H9 (cell line): Measurements from ENCODE around the gene SRA1. TPM values are rescaled to one million over a fixed set of nuclear protein-coding genes. Genes with fewer than 3 reads are reported as not detected.

ENCODE experiments used
- DNase-seq: peaks from one replicate; pipeline ENCODE4 v3.0.0-alpha.2; 2017
- H2AFZ ChIP-seq: one replicate; pipeline ENCODE4 v1.6.1; 2013; ENCODE audit warnings: mild to moderate bottlenecking, low read length, control low read depth, moderate library complexity
- H2AK5ac ChIP-seq: 2 replicates; pipeline ENCODE4 v1.6.1; 2013; ENCODE audit warnings: low read length, control low read depth, mixed read lengths; ENCODE audit not compliant: insufficient read length
- H2BK120ac ChIP-seq: one replicate; pipeline ENCODE4 v1.6.1; 2013; ENCODE audit warnings: low read depth, mild to moderate bottlenecking, low read length, control low read depth, inconsistent platforms; ENCODE audit not compliant: poor library complexity, severe bottlenecking
- H2BK12ac ChIP-seq: 2 replicates; pipeline ENCODE4 v1.6.1; 2013; ENCODE audit warnings: low read length, control low read depth, mixed read lengths, low read depth; ENCODE audit not compliant: insufficient read length
- H2BK15ac ChIP-seq: 2 replicates; pipeline ENCODE4 v1.6.1; 2013; ENCODE audit warnings: low read depth, low read length, control low read depth
- H2BK20ac ChIP-seq: one replicate; pipeline ENCODE4 v1.6.1; 2013; ENCODE audit warnings: low read depth, mild to moderate bottlenecking, low read length, control low read depth, inconsistent platforms; ENCODE audit not compliant: poor library complexity, severe bottlenecking
- H2BK5ac ChIP-seq: 2 replicates; pipeline ENCODE4 v1.6.1; 2013; ENCODE audit warnings: low read length, control low read depth, mixed read lengths; ENCODE audit not compliant: insufficient read length
- H3K14ac ChIP-seq: 2 replicates; pipeline ENCODE4 v1.6.1; 2013; ENCODE audit warnings: low read length, control low read depth; ENCODE audit not compliant: insufficient read depth
- H3K18ac ChIP-seq: 2 replicates; pipeline ENCODE4 v1.6.1; 2013; ENCODE audit warnings: low read depth, mild to moderate bottlenecking, mixed read lengths, low read length, control low read depth; ENCODE audit not compliant: insufficient read length
- H3K23ac ChIP-seq: 2 replicates; pipeline ENCODE4 v1.6.1; 2013; ENCODE audit warnings: low read length, control low read depth, mixed read lengths, low read depth; ENCODE audit not compliant: insufficient read length
- H3K23me2 ChIP-seq: 2 replicates; pipeline ENCODE4 v1.6.1; 2013; ENCODE audit warnings: low read depth, mild to moderate bottlenecking, mixed read lengths, low read length, control low read depth; ENCODE audit not compliant: insufficient read length, poor library complexity, severe bottlenecking
- H3K27ac ChIP-seq: 2 replicates; pipeline ENCODE4 v1.5.1; 2013; ENCODE audit warnings: low read length, control low read depth, mixed read lengths, low read depth; ENCODE audit not compliant: insufficient read length
- H3K27me3 ChIP-seq: 2 replicates; pipeline ENCODE4 v1.6.1; 2013; ENCODE audit warnings: low read length, control low read depth, inconsistent platforms; ENCODE audit not compliant: insufficient read depth
- H3K4ac ChIP-seq: 2 replicates; pipeline ENCODE4 v1.6.1; 2013; ENCODE audit warnings: low read depth, mild to moderate bottlenecking, control low read depth, inconsistent platforms, low read length, moderate library complexity
- H3K4me1 ChIP-seq: 2 replicates; pipeline ENCODE4 v1.6.1; 2013; ENCODE audit warnings: low read length, control low read depth, inconsistent platforms; ENCODE audit not compliant: insufficient read depth
- H3K4me2 ChIP-seq: 2 replicates; pipeline ENCODE4 v1.6.1; 2013; ENCODE audit warnings: low read length, control low read depth, mixed read lengths; ENCODE audit not compliant: insufficient read length, insufficient read depth
- H3K56ac ChIP-seq: 2 replicates; pipeline ENCODE4 v1.6.1; 2013; ENCODE audit warnings: low read depth, mild to moderate bottlenecking, mixed read lengths, low read length, control low read depth; ENCODE audit not compliant: insufficient read length
- H3K79me1 ChIP-seq: 2 replicates; pipeline ENCODE4 v1.6.1; 2013; ENCODE audit warnings: low read depth, mild to moderate bottlenecking, moderate library complexity, low read length, control low read depth, inconsistent platforms; ENCODE audit not compliant: insufficient read depth, poor library complexity, severe bottlenecking
- H3K79me2 ChIP-seq: 2 replicates; pipeline ENCODE4 v1.6.1; 2013; ENCODE audit warnings: low read length, control low read depth, inconsistent platforms; ENCODE audit not compliant: insufficient read depth
- H3K9ac ChIP-seq: 2 replicates; pipeline ENCODE4 v1.6.1; 2013; ENCODE audit warnings: low read length, control low read depth, mixed read lengths; ENCODE audit not compliant: insufficient read length; ENCODE audit errors: extremely low read depth
- H3K9me3 ChIP-seq: one replicate; pipeline ENCODE4 v1.6.1; 2013; ENCODE audit warnings: low read depth, low read length, inconsistent platforms; ENCODE audit not compliant: control insufficient read depth
- H3T11ph ChIP-seq: one replicate; pipeline ENCODE4 v1.6.1; 2013; ENCODE audit warnings: mild to moderate bottlenecking, low read length, control low read depth, inconsistent platforms
- H4K20me1 ChIP-seq: one replicate; pipeline ENCODE4 v1.6.1; 2013; ENCODE audit not compliant: control insufficient read depth, insufficient read length, insufficient read depth
- H4K5ac ChIP-seq: 2 replicates; pipeline ENCODE4 v1.6.1; 2013; ENCODE audit warnings: low read depth, mild to moderate bottlenecking, mixed read lengths, low read length, control low read depth; ENCODE audit not compliant: insufficient read length
- H4K8ac ChIP-seq: replicated peaks from 2 replicates; pipeline ENCODE4 v1.6.1; 2013; ENCODE audit warnings: low read length, control low read depth, mixed read lengths, low read depth; ENCODE audit not compliant: insufficient read length
- H4K91ac ChIP-seq: 2 replicates; pipeline ENCODE4 v1.6.1; 2013; ENCODE audit warnings: low read depth, mild to moderate bottlenecking, moderate library complexity, mixed read lengths, low read length, control low read depth; ENCODE audit not compliant: insufficient read length
- H3K27ac Mint-ChIP-seq, 3 experiments: 2 replicates in 2 of 3; 3 replicates in 1 of 3; pipeline ENCODE4 v1.8.0; 2020 to 2021; ENCODE audit warnings: mixed read lengths in 3 of 3, mild to moderate bottlenecking in 1 of 3, moderate library complexity in 1 of 3
- H3K27me3 Mint-ChIP-seq: 2 replicates; pipeline ENCODE4 v1.8.0; 2021; ENCODE audit warnings: low read depth, mild to moderate bottlenecking, moderate library complexity, mixed read lengths
- H3K36me3 Mint-ChIP-seq, 3 experiments: 2 replicates in 2 of 3; 3 replicates in 1 of 3; pipeline ENCODE4 v1.8.0; 2020 to 2021; ENCODE audit warnings: low read depth in 3 of 3, mixed read lengths in 3 of 3; ENCODE audit not compliant: insufficient read depth in 1 of 3
- H3K4me1 Mint-ChIP-seq, 2 experiments: 2 replicates each; pipeline ENCODE4 v1.8.0; 2020; ENCODE audit warnings: mixed read lengths in 2 of 2
- H3K4me3 Mint-ChIP-seq, 2 experiments: 2 replicates in 1 of 2; 3 replicates in 1 of 2; pipeline ENCODE4 v1.8.0; 2020 to 2021; ENCODE audit warnings: mild to moderate bottlenecking in 2 of 2, mixed read lengths in 2 of 2, moderate library complexity in 1 of 2
- H3K9me3 Mint-ChIP-seq, 2 experiments: 2 replicates in 1 of 2; 3 replicates in 1 of 2; pipeline ENCODE4 v1.8.0; 2020; ENCODE audit warnings: mild to moderate bottlenecking in 2 of 2, mixed read lengths in 2 of 2, moderate library complexity in 1 of 2
- WGBS: extraction: QIAGEN DNeasy Blood & Tissue Kit; methylation state at CpG from one replicate; pipeline ENCODE4 v1.1.7; 2013; ENCODE audit warnings: missing lambda C conversion rate, low lambda C conversion rate, mixed read lengths; ENCODE audit not compliant: insufficient read length; ENCODE audit errors: extremely low coverage; 5-methylcytosine and 5-hydroxymethylcytosine counted together
- total RNA-seq: library from RNA; stranded (reverse); gene quantifications from 2 replicates; pipeline ENCODE4 v1.2.1, GENCODE V29; 2021
- TF ChIP-seq, protein P1 (sequence below): fragments of 200-600 bp; sonication (generic); conservative IDR thresholded peaks from 3 replicates; pipeline ENCODE4 v1.8.0; 2021; ENCODE audit warnings: antibody characterized with exemption, mild to moderate bottlenecking

SRA1 gene
- total RNA-seq, 1 experiment from 2014 or later = 49.3 TPM

DNA sequence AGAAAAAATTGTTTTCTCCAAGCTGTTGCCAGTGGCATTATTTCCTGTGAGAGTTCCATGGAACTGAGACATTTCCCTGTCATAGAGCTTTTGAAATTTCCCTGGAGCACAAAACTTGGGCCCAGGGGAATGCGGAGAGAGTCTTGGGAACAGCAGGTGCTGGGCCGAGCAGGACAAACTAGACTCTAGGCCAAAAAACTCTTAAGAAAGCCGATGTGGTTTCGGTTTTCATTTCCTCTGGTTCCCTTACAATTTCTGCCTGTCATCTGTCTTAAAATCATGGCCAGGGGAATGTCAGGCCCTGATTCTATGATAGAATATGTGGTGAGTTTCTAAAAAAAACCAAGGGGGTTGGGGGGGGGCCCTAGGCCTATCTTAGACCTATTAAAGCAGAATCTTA, 11.9 kb upstream of the SRA1 start:
- no peak overlapping the region for H2BK120ac ChIP-seq
- H3K36me3 Mint-ChIP-seq = peaks cover 9 to 33% (median 22%) of the 10 kb centered on the region in 3 experiments
- H3K14ac ChIP-seq = no peak overlapping the region
- H3K27ac ChIP-seq = no peak overlapping the region
- H3K27me3 ChIP-seq = no peaks in the 10 kb centered on the region
- TF ChIP-seq, protein P1, sequence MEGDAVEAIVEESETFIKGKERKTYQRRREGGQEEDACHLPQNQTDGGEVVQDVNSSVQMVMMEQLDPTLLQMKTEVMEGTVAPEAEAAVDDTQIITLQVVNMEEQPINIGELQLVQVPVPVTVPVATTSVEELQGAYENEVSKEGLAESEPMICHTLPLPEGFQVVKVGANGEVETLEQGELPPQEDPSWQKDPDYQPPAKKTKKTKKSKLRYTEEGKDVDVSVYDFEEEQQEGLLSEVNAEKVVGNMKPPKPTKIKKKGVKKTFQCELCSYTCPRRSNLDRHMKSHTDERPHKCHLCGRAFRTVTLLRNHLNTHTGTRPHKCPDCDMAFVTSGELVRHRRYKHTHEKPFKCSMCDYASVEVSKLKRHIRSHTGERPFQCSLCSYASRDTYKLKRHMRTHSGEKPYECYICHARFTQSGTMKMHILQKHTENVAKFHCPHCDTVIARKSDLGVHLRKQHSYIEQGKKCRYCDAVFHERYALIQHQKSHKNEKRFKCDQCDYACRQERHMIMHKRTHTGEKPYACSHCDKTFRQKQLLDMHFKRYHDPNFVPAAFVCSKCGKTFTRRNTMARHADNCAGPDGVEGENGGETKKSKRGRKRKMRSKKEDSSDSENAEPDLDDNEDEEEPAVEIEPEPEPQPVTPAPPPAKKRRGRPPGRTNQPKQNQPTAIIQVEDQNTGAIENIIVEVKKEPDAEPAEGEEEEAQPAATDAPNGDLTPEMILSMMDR = no peak
- H3K79me1 ChIP-seq = no peaks in the 10 kb centered on the region
- no peak overlapping the region for H4K5ac ChIP-seq
- DNase-seq = no peak
- H3K79me2 ChIP-seq = no peaks in the 10 kb centered on the region
- no peak overlapping the region for H2BK15ac ChIP-seq
- H3K23ac ChIP-seq = no peak overlapping the region
- no peak overlapping the region for H4K8ac ChIP-seq
- H3K9me3 ChIP-seq = no peaks in the 10 kb centered on the region
- H3K9ac ChIP-seq = no peak overlapping the region
- no peak overlapping the region for H2BK20ac ChIP-seq
- H2AFZ ChIP-seq = no peak overlapping the region
- no peak overlapping the region for H3K4me3 Mint-ChIP-seq
- no peak overlapping the region for H3K27ac Mint-ChIP-seq
- peaks cover 6 to 10% of the 10 kb centered on the region in 2 experiments; a peak in 3 of 4 replicates for H3K4me1 Mint-ChIP-seq
- H3K4ac ChIP-seq = no peak overlapping the region
- no peaks in the 10 kb centered on the region; a peak in 2 of 5 replicates for H3K9me3 Mint-ChIP-seq
- no peak overlapping the region for H2BK12ac ChIP-seq
- H4K20me1 ChIP-seq = no peaks in the 10 kb centered on the region
- WGBS = no CpG with 5 or more reads among the region's 4 CpGs
- H4K91ac ChIP-seq = no peak overlapping the region
- H3K4me1 ChIP-seq = 0 out of 2 replicates have a peak, but pooled peaks cover 2% of the 10 kb centered on the region
- H3K18ac ChIP-seq = no peak overlapping the region
- no peak overlapping the region for H3K4me2 ChIP-seq
- H3K23me2 ChIP-seq = peaks cover 6% of the 10 kb centered on the region
- H2BK5ac ChIP-seq = no peak overlapping the region
- no peaks in the 10 kb centered on the region for H3K27me3 Mint-ChIP-seq
- no peak overlapping the region for H3K56ac ChIP-seq
- H2AK5ac ChIP-seq = no peak overlapping the region
- H3T11ph ChIP-seq = no peak overlapping the region
